Naive B cell (primary cell): Measurements from ENCODE around the gene CYB561D1. TPM values are rescaled to one million over a fixed set of nuclear protein-coding genes. Genes with fewer than 3 reads are reported as not detected.

ENCODE experiments used
- ATAC-seq, 2 donors: fragments of 150-1000 bp; cut with Tn5 transposase; 2 replicates each; pipeline ENCODE4 v1.10.0; 2021; ENCODE audit warnings: low read depth in 2 of 2, mild to moderate bottlenecking in 2 of 2, moderate library complexity in 2 of 2
- DNase-seq: peaks from one replicate; pipeline ENCODE4 v3.0.0; 2022
- H3K27ac Mint-ChIP-seq, 6 donors: one replicate each; pipeline ENCODE4 v1.8.0; 2020 to 2022; ENCODE audit warnings: mild to moderate bottlenecking in 6 of 6, mixed read lengths in 6 of 6, moderate library complexity in 5 of 6, inconsistent platforms in 2 of 6
- H3K27me3 Mint-ChIP-seq, 3 donors: one replicate each; pipeline ENCODE4 v1.8.0; 2021 to 2022; ENCODE audit warnings: mixed read lengths in 3 of 3, mild to moderate bottlenecking in 1 of 3
- H3K36me3 Mint-ChIP-seq, 2 donors: one replicate each; pipeline ENCODE4 v1.8.0; 2020 to 2022; ENCODE audit warnings: mixed read lengths in 2 of 2, inconsistent platforms in 1 of 2, mild to moderate bottlenecking in 1 of 2
- H3K4me1 Mint-ChIP-seq, 3 donors: one replicate each; pipeline ENCODE4 v1.8.0; 2020 to 2022; ENCODE audit warnings: mixed read lengths in 3 of 3, inconsistent platforms in 1 of 3, mild to moderate bottlenecking in 1 of 3, moderate library complexity in 1 of 3
- H3K4me3 Mint-ChIP-seq, 8 donors: one replicate each; pipeline ENCODE4 v1.8.0; 2020 to 2022; ENCODE audit warnings: mild to moderate bottlenecking in 8 of 8, mixed read lengths in 8 of 8, moderate library complexity in 8 of 8, inconsistent platforms in 2 of 8
- H3K9me3 Mint-ChIP-seq, 7 donors: one replicate each; pipeline ENCODE4 v1.8.0; 2020 to 2022; ENCODE audit warnings: mixed read lengths in 7 of 7, mild to moderate bottlenecking in 5 of 7, inconsistent platforms in 2 of 7, moderate library complexity in 1 of 7
- polyA plus RNA-seq, 6 donors: library from polyadenylated mRNA; unstranded; fragments of 300-500 nt; fragmentation: Illumina TruSeq; gene quantifications; one replicate each; pipeline ENCODE4 v1.2.3, GENCODE V29; 2021; ENCODE audit warnings: low read depth in 6 of 6

CYB561D1 gene
- polyA plus RNA-seq, 6 donors from 2014 or later, result 9.3 to 13.2 (median 10.8) TPM

DNA sequence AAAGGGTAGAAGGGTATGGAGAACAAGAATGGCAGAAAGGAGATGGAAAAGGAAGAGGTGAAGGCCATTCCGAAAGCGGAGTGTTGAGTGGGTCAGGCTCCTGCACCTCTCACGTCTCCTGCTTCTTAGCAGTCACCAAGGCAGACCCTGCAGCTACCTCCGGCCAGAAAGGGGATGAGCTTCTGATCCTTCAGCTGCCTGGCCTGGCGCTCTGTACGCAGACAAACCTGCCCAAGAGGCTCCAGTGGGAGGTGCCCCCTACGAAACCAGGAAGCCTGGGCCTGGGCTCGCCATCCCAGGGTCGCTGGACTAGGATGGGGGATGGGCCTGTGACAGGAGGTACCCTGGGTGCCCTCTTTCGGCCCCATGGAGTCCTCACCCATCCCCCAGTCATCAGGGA, 48.8 kb downstream of the CYB561D1 start:
- ATAC-seq (no peak), DNase-seq (no peak)
- H3K27ac Mint-ChIP-seq, result no peak overlapping the region
- H3K4me3 Mint-ChIP-seq, result no peak overlapping the region
- no peaks in the 10 kb centered on the region for H3K27me3 Mint-ChIP-seq
- peaks cover 13 to 17% (median 13%) of the 10 kb centered on the region in 3 donors for H3K4me1 Mint-ChIP-seq
- H3K36me3 Mint-ChIP-seq, result no peaks in the 10 kb centered on the region
- H3K9me3 Mint-ChIP-seq, result no peaks in the 10 kb centered on the region

DNA sequence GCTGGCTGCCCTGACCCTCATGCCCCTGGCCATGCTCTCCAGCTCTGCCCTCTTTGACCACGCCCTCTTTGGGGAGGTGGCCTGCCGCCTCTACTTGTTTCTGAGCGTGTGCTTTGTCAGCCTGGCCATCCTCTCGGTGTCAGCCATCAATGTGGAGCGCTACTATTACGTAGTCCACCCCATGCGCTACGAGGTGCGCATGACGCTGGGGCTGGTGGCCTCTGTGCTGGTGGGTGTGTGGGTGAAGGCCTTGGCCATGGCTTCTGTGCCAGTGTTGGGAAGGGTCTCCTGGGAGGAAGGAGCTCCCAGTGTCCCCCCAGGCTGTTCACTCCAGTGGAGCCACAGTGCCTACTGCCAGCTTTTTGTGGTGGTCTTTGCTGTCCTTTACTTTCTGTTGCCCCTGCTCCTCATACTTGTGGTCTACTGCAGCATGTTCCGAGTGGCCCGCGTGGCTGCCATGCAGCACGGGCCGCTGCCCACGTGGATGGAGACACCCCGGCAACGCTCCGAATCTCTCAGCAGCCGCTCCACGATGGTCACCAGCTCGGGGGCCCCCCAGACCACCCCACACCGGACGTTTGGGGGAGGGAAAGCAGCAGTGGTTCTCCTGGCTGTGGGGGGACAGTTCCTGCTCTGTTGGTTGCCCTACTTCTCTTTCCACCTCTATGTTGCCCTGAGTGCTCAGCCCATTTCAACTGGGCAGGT, 49.5 kb downstream of the CYB561D1 start:
- Mint-ChIP-seq H3K36me3 (peaks cover 0 to 3% of the 10 kb centered on the region in 2 donors), H3K4me3 (no peak overlapping the region), H3K9me3 (no peaks in the 10 kb centered on the region), H3K27ac (peak overlapping the region in 1 of 6 donors; percentile 51), H3K27me3 (no peaks in the 10 kb centered on the region), H3K4me1 (peaks cover 15 to 21% (median 17%) of the 10 kb centered on the region in 3 donors)
- ATAC-seq, result no peak
- DNase-seq, result no peak

DNA sequence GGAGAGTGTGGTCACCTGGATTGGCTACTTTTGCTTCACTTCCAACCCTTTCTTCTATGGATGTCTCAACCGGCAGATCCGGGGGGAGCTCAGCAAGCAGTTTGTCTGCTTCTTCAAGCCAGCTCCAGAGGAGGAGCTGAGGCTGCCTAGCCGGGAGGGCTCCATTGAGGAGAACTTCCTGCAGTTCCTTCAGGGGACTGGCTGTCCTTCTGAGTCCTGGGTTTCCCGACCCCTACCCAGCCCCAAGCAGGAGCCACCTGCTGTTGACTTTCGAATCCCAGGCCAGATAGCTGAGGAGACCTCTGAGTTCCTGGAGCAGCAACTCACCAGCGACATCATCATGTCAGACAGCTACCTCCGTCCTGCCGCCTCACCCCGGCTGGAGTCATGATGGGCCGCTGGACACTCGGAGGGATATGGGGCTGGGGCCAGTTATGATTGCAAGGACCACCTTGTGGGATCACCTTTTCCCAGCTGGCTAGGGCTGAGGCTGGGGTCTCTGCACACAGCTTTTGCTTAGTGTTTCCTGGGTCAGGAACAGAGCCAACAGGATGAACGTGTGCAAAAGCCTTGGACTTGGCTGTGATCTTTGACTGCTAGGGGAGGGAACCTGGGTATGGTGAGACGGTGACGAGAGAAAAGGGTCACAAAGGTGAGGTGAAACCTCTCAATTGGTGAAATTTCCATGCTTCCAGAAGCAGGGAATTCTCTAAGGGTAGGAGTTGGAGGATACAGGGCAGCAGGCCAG, 50.3 kb downstream of the CYB561D1 start:
- no peak overlapping the region for H3K4me3 Mint-ChIP-seq
- ATAC-seq (no peak), DNase-seq (no peak)
- H3K4me1 Mint-ChIP-seq, result peaks cover 23 to 28% (median 24%) of the 10 kb centered on the region in 3 donors
- H3K9me3 Mint-ChIP-seq, result no peaks in the 10 kb centered on the region
- H3K36me3 Mint-ChIP-seq, result peaks cover 0 to 7% of the 10 kb centered on the region in 2 donors
- H3K27me3 Mint-ChIP-seq, result no peaks in the 10 kb centered on the region
- H3K27ac Mint-ChIP-seq, result no peak overlapping the region

DNA sequence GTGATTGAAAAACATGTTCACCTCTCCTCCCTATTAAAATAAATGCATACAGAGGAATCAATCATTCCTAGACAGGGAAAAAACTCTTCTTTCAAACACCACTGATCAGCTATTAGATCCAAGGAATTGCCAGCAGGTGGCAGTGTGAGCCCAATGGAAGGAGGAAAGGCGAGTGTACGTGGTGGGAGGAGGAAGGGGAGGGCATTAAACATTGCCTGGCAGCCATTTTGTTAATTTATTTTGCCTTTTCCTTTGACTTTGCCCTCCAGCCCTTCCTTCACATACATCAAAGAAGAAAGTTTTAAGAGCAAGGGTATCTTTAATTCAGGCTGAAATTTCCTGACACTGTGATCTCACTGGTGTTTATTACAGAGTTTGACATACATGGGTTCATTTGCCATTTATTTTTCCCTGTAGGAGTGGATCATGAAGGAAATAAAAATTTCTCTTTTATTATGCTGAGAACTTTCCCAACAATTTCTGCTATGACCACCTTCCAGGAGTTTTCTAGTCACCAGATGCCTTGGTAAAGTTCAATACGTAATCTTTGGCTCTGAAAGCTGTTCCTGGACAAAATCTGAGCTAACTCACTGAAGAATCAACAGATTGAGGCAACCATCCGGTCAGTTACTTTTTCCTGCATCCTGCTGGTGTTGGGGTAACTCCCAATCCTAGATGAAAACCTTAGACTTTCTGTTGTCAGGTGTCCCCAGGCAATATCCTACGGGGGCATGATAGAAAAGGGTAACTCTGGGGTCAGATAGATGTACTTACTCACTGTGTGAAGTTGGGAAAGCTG, 52.6 kb downstream of the CYB561D1 start:
- peaks cover 0 to 7% of the 10 kb centered on the region in 2 donors for H3K36me3 Mint-ChIP-seq

DNA sequence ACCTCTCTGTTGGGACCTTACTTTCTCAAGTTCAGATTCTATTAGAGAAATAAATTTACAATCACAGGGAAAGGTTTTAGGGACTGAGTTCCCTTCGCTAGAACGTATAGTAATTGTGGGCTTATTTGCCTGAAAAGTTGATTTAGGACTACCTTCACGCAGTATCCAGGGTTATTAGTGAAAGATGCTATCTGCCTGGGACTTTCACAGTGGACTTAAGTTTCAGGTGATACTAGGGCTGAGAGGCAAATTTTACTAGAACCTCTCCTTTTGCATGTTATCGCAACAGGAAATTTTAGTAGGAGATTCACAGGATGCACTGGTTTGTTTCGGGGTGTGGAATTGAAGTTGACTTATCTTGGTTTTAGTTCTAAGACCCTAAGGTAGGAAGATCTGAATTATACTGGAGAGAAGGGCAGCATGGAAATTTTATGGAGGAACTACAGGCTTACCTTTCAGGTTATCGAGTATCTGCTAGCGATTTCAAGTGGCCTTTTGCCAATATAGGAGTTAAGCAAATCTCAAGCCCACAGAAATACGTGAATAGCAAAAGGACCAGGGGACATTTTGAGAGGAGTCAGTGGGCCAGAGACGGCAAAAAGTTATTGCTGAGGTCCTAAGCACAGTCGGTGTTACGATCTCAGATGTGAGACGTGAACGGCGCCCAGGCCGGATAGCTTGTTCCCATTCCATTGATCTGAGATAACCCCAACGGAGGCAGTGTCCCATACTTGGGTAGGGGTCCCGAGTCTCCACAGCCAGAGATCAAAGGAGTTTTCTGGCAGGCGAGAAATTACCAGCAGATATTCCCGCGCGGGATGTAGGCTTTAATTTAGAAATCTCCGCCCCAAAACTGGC, 53.8 kb downstream of the CYB561D1 start:
- Mint-ChIP-seq H3K4me3 (peak overlapping the region; percentile 93 to 100 (median 98)), H3K4me1 (peaks cover 30 to 58% (median 41%) of the 10 kb centered on the region in 3 donors), H3K27ac (peak overlapping the region; percentile 97 to 100 (median 100)), H3K36me3 (peaks cover 0 to 7% of the 10 kb centered on the region in 2 donors), H3K27me3 (no peaks in the 10 kb centered on the region), H3K9me3 (no peaks in the 10 kb centered on the region)
- ATAC-seq (no peak), DNase-seq (no peak)

More for the DNA sequence above, 52.6 kb downstream of the CYB561D1 start:
- Mint-ChIP-seq H3K4me1 (peaks cover 28 to 51% (median 41%) of the 10 kb centered on the region in 3 donors), H3K27ac (peak overlapping the region; percentile 63 to 100 (median 95)), H3K9me3 (no peaks in the 10 kb centered on the region), H3K4me3 (peak overlapping the region; percentile 89 to 100 (median 97)), H3K27me3 (no peaks in the 10 kb centered on the region)
- DNase-seq (peak; percentile 85), ATAC-seq (peak; percentile 34 to 43)

DNA sequence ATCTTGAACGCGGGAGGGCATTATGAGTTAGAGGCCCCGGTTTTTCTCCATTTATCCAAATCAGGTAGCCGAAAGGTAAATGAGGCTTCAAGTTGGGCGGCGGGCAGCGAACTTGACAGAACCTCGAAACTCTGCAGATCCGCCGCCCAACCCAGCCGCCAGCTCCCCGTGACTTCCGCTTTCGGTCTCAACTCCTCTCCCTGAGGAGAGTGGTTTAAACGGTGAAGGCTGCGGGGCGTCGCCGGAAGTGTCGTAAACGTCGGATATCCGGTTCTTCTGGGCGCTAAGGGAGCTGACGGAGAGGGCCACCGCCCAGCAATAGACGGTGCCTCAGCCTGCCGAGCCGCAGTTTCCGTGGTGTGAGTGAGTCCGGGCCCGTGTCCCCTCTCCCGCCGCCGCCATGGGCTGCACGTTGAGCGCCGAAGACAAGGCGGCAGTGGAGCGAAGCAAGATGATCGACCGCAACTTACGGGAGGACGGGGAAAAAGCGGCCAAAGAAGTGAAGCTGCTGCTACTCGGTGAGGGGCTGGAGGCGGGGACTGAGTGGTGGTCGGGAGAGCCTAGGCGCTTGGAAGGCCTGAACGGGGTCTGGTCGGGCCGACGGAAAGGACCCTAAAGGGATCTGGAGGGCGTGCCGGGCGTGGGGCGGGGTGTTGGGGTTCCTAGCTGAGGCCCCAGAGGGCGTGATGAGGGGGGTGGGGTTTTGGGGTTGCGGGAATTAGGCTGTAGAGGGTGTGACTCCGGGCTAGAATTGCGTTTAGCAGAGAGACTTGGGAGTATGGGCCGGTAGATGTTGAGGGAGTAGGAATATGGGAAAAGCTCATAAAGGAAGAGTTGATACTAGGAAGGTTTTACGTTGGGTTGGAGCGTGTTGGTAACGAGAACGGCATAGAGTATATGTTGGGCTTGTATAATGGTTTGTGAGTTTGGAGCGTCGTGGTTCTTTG, 54.7 kb downstream of the CYB561D1 start, which contains the start of gene GNAI3:
GNAI3 (plus strand) TSS at position 295 of the 947 bp plus-strand sequence; CDS start at position 401, 106 bp downstream.
- Mint-ChIP-seq H3K4me1 (peaks cover 32 to 61% (median 43%) of the 10 kb centered on the region in 3 donors), H3K27ac (peak within 1 kb of the TSS; percentile 97 to 100 (median 100)), H3K4me3 (peak within 1 kb of the TSS; percentile 93 to 100 (median 98)), H3K9me3 (no peaks in the 10 kb centered on the region), H3K27me3 (no peaks in the 10 kb centered on the region), H3K36me3 (peaks cover 0 to 7% of the 10 kb centered on the region in 2 donors)
- DNase-seq (peak; percentile 96), ATAC-seq (peak; percentile 92)

Other genes with a start within 250 kb of the CYB561D1 start
- under 1 TPM in 2 of 6 donors, not detected in 4; 0.06 to 0.17 TPM for gene CELSR2, start 244.6 kb upstream of the CYB561D1 start, polyA plus RNA-seq
- under 1 TPM in 1 of 6 donors, not detected in 5; 0.45 TPM for gene PSRC1, start 210.9 kb upstream of the CYB561D1 start, polyA plus RNA-seq
- not detected for gene MYBPHL, start 187.1 kb upstream of the CYB561D1 start, polyA plus RNA-seq
- 1 to 10 TPM in 1 of 6 donors, under 1 TPM in 3, not detected in 2; 0.16 to 1.3 (median 0.34) TPM for gene SORT1, start 96.2 kb upstream of the CYB561D1 start, polyA plus RNA-seq
- 10 to 100 TPM; 35.5 to 57.3 (median 51.0) TPM for gene PSMA5, start 67.6 kb upstream of the CYB561D1 start, polyA plus RNA-seq
- not detected for gene SYPL2, start 27.5 kb upstream of the CYB561D1 start, polyA plus RNA-seq
- gene ATXN7L2, start 10.2 kb upstream of the CYB561D1 start, polyA plus RNA-seq, result 1 to 10 TPM; 3.0 to 9.2 (median 5.2) TPM
- 1 to 10 TPM in 3 of 6 donors, under 1 TPM in 2, not detected in 1; 0.37 to 1.8 (median 1.0) TPM for gene AMIGO1, start 15.6 kb downstream of the CYB561D1 start, polyA plus RNA-seq
- under 1 TPM in 1 of 6 donors, not detected in 5; 0.09 TPM for gene GPR61, start 45.8 kb downstream of the CYB561D1 start, polyA plus RNA-seq
- 10 to 100 TPM in 1 of 6 donors, 1 to 10 TPM in 5; 7.6 to 13.9 (median 8.9) TPM for gene GNAI3, start 54.5 kb downstream of the CYB561D1 start, polyA plus RNA-seq
- gene GNAT2, start 125.5 kb downstream of the CYB561D1 start, polyA plus RNA-seq, result not detected
- 10 to 100 TPM; 14.3 to 34.9 (median 25.6) TPM for gene AMPD2, start 125.7 kb downstream of the CYB561D1 start, polyA plus RNA-seq
- gene GSTM4, start 162.0 kb downstream of the CYB561D1 start, polyA plus RNA-seq, result 10 to 100 TPM; 10.6 to 24.4 (median 16.7) TPM
- gene GSTM2, start 174.0 kb downstream of the CYB561D1 start, polyA plus RNA-seq, result 10 to 100 TPM in 2 of 6 donors, 1 to 10 TPM in 4; 3.9 to 14.5 (median 5.7) TPM
- gene GSTM1, start 193.7 kb downstream of the CYB561D1 start, polyA plus RNA-seq, result 10 to 100 TPM in 4 of 6 donors, not detected in 2; 36.6 to 90.7 (median 46.5) TPM
- under 1 TPM in 1 of 6 donors, not detected in 5; 0.93 TPM for gene GSTM5, start 218.2 kb downstream of the CYB561D1 start, polyA plus RNA-seq
- 1 to 10 TPM in 4 of 6 donors, under 1 TPM in 1, not detected in 1; 0.14 to 8.0 (median 2.1) TPM for gene GSTM3, start 246.9 kb downstream of the CYB561D1 start, polyA plus RNA-seq